Liver (tissue), 3 donors: ENCODE results near the gene GABBR2.

Experiments used
- EGR1 ChIP-seq, 2 donors: IDR thresholded peaks; 2 replicates each; pipeline ENCODE4 v1.6.1; 2016 to 2018; ENCODE audit warnings: antibody characterized with exemption in 2 of 2, low read depth in 2 of 2
- FOXA1 ChIP-seq: IDR thresholded peaks from 2 replicates; pipeline ENCODE4 v1.6.1; 2016; ENCODE audit warnings: antibody characterized with exemption
- FOXA2 ChIP-seq: IDR thresholded peaks from 2 replicates; pipeline ENCODE4 v1.6.1; 2016; ENCODE audit warnings: antibody characterized with exemption
- GABPA ChIP-seq, 2 donors: IDR thresholded peaks in 1 of 2; conservative IDR thresholded peaks in 1 of 2; 2 replicates each; pipeline ENCODE4 v1.6.1; 2016; ENCODE audit warnings: antibody characterized with exemption in 2 of 2, mild to moderate bottlenecking in 1 of 2, moderate library complexity in 1 of 2
- HNF4G ChIP-seq: IDR thresholded peaks from 2 replicates; pipeline ENCODE4 v1.6.1; 2016; ENCODE audit warnings: antibody characterized with exemption
- JUND ChIP-seq, 2 donors: IDR thresholded peaks; 2 replicates each; pipeline ENCODE4 v1.6.1; 2016; ENCODE audit warnings: antibody characterized with exemption in 2 of 2
- SP1 ChIP-seq: IDR thresholded peaks from 2 replicates; pipeline ENCODE4 v1.6.1; 2018; ENCODE audit warnings: antibody characterized with exemption, mild to moderate bottlenecking
- TAF1 ChIP-seq: conservative IDR thresholded peaks from 2 replicates; pipeline ENCODE4 v1.6.1; 2016; ENCODE audit warnings: antibody characterized with exemption, mild to moderate bottlenecking
- YY1 ChIP-seq: IDR thresholded peaks from 2 replicates; pipeline ENCODE4 v1.6.1; 2016; ENCODE audit warnings: antibody characterized with exemption, mild to moderate bottlenecking
- TF ChIP-seq, protein P1 (sequence below): fragments of 150-350 bp; IDR thresholded peaks from 2 replicates; pipeline ENCODE4 v1.5.1; 2017; ENCODE audit warnings: improper control_type of control experiment, low read depth, low read length; ENCODE audit not compliant: missing input control
- TF ChIP-seq, protein P2 (sequence below): IDR thresholded peaks from 2 replicates; pipeline ENCODE4 v1.6.1; 2016; ENCODE audit warnings: antibody characterized with exemption, mild to moderate bottlenecking
- TF ChIP-seq, protein P3 (sequence below): IDR thresholded peaks from 2 replicates; pipeline ENCODE4 v1.6.1; 2016; ENCODE audit warnings: antibody characterized with exemption
- TF ChIP-seq, protein P4 (sequence below): IDR thresholded peaks from 2 replicates; pipeline ENCODE4 v1.6.1; 2016; ENCODE audit warnings: antibody characterized with exemption
- TF ChIP-seq, protein P5 (sequence below): IDR thresholded peaks from 2 replicates; pipeline ENCODE4 v1.6.1; 2016; ENCODE audit warnings: antibody characterized with exemption
- donor health status: healthy.
- donor health status: healthy.

GRCh38 chr9:98378206-98378780, 330.4 kb downstream of the GABBR2 start:
- TF ChIP-seq, protein P1, sequence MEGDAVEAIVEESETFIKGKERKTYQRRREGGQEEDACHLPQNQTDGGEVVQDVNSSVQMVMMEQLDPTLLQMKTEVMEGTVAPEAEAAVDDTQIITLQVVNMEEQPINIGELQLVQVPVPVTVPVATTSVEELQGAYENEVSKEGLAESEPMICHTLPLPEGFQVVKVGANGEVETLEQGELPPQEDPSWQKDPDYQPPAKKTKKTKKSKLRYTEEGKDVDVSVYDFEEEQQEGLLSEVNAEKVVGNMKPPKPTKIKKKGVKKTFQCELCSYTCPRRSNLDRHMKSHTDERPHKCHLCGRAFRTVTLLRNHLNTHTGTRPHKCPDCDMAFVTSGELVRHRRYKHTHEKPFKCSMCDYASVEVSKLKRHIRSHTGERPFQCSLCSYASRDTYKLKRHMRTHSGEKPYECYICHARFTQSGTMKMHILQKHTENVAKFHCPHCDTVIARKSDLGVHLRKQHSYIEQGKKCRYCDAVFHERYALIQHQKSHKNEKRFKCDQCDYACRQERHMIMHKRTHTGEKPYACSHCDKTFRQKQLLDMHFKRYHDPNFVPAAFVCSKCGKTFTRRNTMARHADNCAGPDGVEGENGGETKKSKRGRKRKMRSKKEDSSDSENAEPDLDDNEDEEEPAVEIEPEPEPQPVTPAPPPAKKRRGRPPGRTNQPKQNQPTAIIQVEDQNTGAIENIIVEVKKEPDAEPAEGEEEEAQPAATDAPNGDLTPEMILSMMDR: no peak
- TF ChIP-seq, protein P2, sequence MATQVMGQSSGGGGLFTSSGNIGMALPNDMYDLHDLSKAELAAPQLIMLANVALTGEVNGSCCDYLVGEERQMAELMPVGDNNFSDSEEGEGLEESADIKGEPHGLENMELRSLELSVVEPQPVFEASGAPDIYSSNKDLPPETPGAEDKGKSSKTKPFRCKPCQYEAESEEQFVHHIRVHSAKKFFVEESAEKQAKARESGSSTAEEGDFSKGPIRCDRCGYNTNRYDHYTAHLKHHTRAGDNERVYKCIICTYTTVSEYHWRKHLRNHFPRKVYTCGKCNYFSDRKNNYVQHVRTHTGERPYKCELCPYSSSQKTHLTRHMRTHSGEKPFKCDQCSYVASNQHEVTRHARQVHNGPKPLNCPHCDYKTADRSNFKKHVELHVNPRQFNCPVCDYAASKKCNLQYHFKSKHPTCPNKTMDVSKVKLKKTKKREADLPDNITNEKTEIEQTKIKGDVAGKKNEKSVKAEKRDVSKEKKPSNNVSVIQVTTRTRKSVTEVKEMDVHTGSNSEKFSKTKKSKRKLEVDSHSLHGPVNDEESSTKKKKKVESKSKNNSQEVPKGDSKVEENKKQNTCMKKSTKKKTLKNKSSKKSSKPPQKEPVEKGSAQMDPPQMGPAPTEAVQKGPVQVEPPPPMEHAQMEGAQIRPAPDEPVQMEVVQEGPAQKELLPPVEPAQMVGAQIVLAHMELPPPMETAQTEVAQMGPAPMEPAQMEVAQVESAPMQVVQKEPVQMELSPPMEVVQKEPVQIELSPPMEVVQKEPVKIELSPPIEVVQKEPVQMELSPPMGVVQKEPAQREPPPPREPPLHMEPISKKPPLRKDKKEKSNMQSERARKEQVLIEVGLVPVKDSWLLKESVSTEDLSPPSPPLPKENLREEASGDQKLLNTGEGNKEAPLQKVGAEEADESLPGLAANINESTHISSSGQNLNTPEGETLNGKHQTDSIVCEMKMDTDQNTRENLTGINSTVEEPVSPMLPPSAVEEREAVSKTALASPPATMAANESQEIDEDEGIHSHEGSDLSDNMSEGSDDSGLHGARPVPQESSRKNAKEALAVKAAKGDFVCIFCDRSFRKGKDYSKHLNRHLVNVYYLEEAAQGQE: no peak
- no peak for TF ChIP-seq JUND (IDR thresholded peaks at IDR 0.05)
- no peak for TF ChIP-seq GABPA (IDR thresholded peaks at IDR 0.05 in 1 of 2, conservative IDR thresholded peaks at IDR 0.05 in 1 of 2)
- TF ChIP-seq YY1: no peak
- no peak for TF ChIP-seq FOXA1
- no peak for TF ChIP-seq EGR1 (IDR thresholded peaks at IDR 0.05; ENCODE audit: low read depth in 2 of 2)
- TF ChIP-seq, protein P3, sequence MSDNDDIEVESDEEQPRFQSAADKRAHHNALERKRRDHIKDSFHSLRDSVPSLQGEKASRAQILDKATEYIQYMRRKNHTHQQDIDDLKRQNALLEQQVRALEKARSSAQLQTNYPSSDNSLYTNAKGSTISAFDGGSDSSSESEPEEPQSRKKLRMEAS: no peak
- TF ChIP-seq HNF4G: no peak
- TF ChIP-seq TAF1: no peak
- TF ChIP-seq, protein P4, sequence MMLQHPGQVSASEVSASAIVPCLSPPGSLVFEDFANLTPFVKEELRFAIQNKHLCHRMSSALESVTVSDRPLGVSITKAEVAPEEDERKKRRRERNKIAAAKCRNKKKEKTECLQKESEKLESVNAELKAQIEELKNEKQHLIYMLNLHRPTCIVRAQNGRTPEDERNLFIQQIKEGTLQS: no peak
- TF ChIP-seq, protein P5, sequence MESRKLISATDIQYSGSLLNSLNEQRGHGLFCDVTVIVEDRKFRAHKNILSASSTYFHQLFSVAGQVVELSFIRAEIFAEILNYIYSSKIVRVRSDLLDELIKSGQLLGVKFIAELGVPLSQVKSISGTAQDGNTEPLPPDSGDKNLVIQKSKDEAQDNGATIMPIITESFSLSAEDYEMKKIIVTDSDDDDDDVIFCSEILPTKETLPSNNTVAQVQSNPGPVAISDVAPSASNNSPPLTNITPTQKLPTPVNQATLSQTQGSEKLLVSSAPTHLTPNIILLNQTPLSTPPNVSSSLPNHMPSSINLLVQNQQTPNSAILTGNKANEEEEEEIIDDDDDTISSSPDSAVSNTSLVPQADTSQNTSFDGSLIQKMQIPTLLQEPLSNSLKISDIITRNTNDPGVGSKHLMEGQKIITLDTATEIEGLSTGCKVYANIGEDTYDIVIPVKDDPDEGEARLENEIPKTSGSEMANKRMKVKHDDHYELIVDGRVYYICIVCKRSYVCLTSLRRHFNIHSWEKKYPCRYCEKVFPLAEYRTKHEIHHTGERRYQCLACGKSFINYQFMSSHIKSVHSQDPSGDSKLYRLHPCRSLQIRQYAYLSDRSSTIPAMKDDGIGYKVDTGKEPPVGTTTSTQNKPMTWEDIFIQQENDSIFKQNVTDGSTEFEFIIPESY: no peak
- TF ChIP-seq SP1: no peak
- TF ChIP-seq FOXA2: no peak
